ENCODE measurements around the gene ALDH1L2.

Gene ALDH1L2

DNA sequence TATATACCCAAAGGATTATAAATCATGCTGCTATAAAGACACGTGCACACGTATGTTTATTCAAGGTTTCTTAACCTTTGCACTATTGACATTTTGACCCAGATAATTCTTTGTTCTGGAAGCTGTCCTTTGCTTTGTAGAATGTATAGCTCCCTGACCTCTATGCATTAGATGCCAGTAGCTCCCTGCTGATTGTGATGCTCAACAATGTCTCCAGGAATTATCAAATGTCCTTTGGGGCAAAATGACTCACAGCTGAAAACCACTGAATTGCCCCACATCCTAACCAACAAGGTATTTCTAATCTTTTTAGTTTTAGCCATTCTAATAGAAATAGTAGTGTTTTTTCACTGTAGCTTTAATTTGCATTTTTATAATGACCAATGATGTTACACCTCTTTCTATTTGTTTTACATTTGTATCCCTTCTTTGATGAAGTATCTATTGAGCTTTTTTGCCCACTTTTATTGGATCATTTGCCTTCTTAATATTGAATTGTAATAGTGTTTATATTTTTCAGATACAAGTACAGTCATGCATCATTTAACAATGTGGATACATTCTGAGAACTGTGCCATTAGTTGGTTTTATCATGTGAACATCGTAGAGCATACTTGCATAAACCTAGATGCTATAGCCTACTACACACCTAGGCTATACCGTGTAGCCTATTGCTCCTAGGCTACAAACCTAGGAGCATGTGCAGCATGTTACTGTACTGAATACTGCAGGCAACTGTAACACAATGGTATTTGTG is 108.5 kb downstream of the ALDH1L2 start:
- DNase-seq: no peak

GRCh38 chr12:104974626-104975290 is 109.5 kb downstream of the ALDH1L2 start:
- no peak for DNase-seq

DNA sequence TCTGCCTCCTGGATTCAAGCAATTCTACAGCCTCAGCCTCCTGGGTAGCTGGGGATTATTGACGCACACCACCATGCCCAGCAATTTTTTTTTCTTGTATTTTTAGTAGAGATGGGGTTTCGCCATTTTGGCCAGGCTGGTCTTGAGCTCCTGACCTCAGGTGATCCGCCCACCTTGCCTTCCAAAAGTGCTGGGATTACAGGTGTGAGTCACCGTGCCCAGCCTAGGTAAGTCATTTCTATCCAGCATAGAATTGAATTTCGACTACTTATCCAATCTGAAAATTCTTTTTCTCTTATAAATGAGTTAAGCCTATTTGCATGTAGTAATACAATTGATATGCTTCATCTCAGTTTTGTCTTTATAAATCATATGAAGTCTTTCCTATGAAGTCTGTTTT is 111.0 kb downstream of the ALDH1L2 start:
- no peak for DNase-seq

DNA sequence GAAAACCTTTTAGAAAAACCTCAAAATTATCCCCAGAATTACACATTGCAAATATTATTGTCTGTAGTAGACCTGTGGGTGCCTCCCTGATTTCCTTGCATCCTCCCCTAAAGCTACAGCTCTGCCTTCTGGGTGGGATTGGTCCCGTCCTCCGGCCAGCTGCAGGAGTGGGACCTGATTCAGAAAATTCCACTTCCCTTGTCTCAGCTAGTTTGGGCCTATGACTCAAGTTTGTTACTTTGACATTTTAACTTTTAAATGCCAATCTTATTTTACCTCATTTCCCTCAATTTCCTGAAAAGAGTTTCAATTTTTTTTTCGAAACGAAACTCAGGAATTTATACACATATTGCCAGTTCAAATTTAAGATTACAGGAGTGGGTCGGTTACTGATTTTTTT is 113.0 kb downstream of the ALDH1L2 start:
- no peak for DNase-seq

Measured in central memory CD4-positive, alpha-beta T cell (primary cell).